Measurements from ENCODE around the gene TRAF5.
"Not testable (repeated sequence)": the region's sequence is repeated elsewhere in the genome, so short reads cannot be mapped to it uniquely, and the experiment has no call there.

TRAF5 gene

GRCh38 chr1:211348547-211348946 is 21.9 kb downstream of the TRAF5 start:
- no peak for DNase-seq

- DNase-seq = no peak
Measured at GRCh38 chr1:211349741-211350140, 23.1 kb downstream of the TRAF5 start.

- not testable (repeated sequence) for DNase-seq
Measured at GRCh38 chr1:211352055-211352454, 25.4 kb downstream of the TRAF5 start.

GRCh38 chr1:211352465-211352864 is 25.8 kb downstream of the TRAF5 start:
- DNase-seq = no peak

- DNase-seq = peak; percentile 77
Measured at GRCh38 chr1:211352985-211353515, 26.4 kb downstream of the TRAF5 start.

- no peak for DNase-seq
Measured at GRCh38 chr1:211353562-211354212, 27.1 kb downstream of the TRAF5 start.

GRCh38 chr1:211355873-211356272 is 29.2 kb downstream of the TRAF5 start:
- no peak for DNase-seq

GRCh38 chr1:211356723-211357407 is 30.2 kb downstream of the TRAF5 start:
- no peak for DNase-seq

GRCh38 chr1:211358685-211359084 is 32.1 kb downstream of the TRAF5 start:
- DNase-seq = no peak

GRCh38 chr1:211359876-211360275 is 33.2 kb downstream of the TRAF5 start:
- no peak for DNase-seq

- DNase-seq = no peak
Measured at GRCh38 chr1:211361202-211361601, 34.6 kb downstream of the TRAF5 start.

- no peak for DNase-seq
Measured at GRCh38 chr1:211369640-211370039, 43.0 kb downstream of the TRAF5 start.

GRCh38 chr1:211370669-211371068 is 44.0 kb downstream of the TRAF5 start:
- DNase-seq = peak; percentile 27

GRCh38 chr1:211371406-211372105 is 44.9 kb downstream of the TRAF5 start:
- peak; percentile 78 for DNase-seq

GRCh38 chr1:211372463-211372862 is 45.8 kb downstream of the TRAF5 start:
- DNase-seq = no peak

- no peak for DNase-seq
Measured at GRCh38 chr1:211375146-211375818, 48.6 kb downstream of the TRAF5 start.

- DNase-seq = no peak
Measured at GRCh38 chr1:211375949-211376348, 49.3 kb downstream of the TRAF5 start.

- DNase-seq = no peak
Measured at GRCh38 chr1:211376807-211377470, 50.3 kb downstream of the TRAF5 start.

GRCh38 chr1:211377539-211378450 is 51.2 kb downstream of the TRAF5 start:
- no peak for DNase-seq

GRCh38 chr1:211378844-211379243 is 52.2 kb downstream of the TRAF5 start:
- no peak for DNase-seq

GRCh38 chr1:211379446-211379845 is 52.8 kb downstream of the TRAF5 start:
- no peak for DNase-seq
